IPS-18c (cell line): Measurements from ENCODE around the gene THY1.
"Not testable (repeated sequence)": the region's sequence is repeated elsewhere in the genome, so short reads cannot be mapped to it uniquely, and the experiment has no call there.

ENCODE experiments used
- H3K4me3 ChIP-seq: 2 replicates; pipeline ENCODE4 v1.7.0; 2013; ENCODE audit warnings: low read depth, mild to moderate bottlenecking, low read length, moderate library complexity; ENCODE audit not compliant: insufficient read depth
- H3K9me3 ChIP-seq: one replicate; pipeline ENCODE4 v1.6.1; 2013; ENCODE audit warnings: mild to moderate bottlenecking, low read length, moderate library complexity; ENCODE audit not compliant: control insufficient read depth, insufficient read depth

Gene THY1

GRCh38 chr11:119422809-119423508 lies at the start of gene THY1:
Gene THY1 (minus strand): TSS chr11:119423172. CDS start chr11:119420905, 2,267 bp downstream.
- no peaks in the 10 kb centered on the region for H3K9me3 ChIP-seq

GRCh38 chr11:119472186-119472855 lies 49.3 kb upstream of the THY1 start:
- Histone ChIP-seq H3K4me3 (no peak overlapping the region), H3K9me3 (no peaks in the 10 kb centered on the region)

More at GRCh38 chr11:119422809-119423508, at the start of gene THY1:
- H3K4me3 ChIP-seq = peak within 1 kb of the TSS; percentile 90

DNA sequence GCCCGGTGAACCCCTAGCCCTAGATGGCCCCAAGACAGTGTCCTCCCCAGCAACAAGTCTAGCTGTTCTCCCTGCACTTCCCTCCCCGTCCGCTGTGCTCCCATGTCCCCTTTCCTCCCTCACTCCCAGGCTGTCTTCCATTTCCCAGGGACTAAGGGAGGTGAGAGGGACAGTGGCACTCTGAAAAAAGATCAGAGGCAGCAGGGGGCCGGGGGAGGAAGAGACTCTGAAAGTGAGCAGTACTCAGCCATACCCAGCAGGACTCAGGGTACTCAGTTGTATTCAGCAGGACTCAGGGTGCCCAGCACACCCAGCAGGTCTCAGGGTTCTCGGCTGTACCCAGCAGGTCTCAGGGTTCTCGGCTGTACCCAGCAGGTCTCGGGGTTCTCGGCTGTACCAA lies 48.4 kb upstream of the THY1 start:
- Histone ChIP-seq H3K9me3 (no peaks in the 10 kb centered on the region), H3K4me3 (no peak overlapping the region)

GRCh38 chr11:119470317-119471291 lies 47.6 kb upstream of the THY1 start:
- no peaks in the 10 kb centered on the region for H3K9me3 ChIP-seq
- no peak overlapping the region for H3K4me3 ChIP-seq

GRCh38 chr11:119469506-119469905 lies 46.5 kb upstream of the THY1 start:
- no peaks in the 10 kb centered on the region for H3K9me3 ChIP-seq
- no peak overlapping the region for H3K4me3 ChIP-seq

- H3K4me3 ChIP-seq = no peak overlapping the region
- no peaks in the 10 kb centered on the region for H3K9me3 ChIP-seq
These were observed 45.5 kb upstream of the THY1 start for GRCh38 chr11:119468511-119468910.

GRCh38 chr11:119461229-119461963 lies 38.4 kb upstream of the THY1 start:
- H3K9me3 ChIP-seq = no peaks in the 10 kb centered on the region
- H3K4me3 ChIP-seq = no peak overlapping the region

DNA sequence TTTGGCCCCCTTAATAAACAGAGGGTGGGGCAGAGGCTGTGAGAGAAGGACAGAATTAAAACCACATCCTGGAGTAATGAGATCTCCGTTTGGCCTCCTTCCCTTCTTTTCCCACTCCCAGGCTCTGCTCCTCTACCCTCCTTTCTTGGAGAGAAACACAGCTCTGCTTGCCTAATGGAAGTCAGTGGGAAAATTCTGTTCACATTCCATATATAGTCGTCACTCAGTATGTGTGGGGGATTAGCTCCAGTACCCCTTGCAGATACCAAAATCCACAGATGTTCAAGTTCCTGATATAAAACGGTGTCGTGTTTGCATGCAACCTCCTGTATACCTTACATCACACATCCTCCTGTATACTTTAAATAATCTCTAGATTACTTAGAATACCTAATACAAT lies 37.6 kb upstream of the THY1 start:
- no peak overlapping the region for H3K4me3 ChIP-seq
- H3K9me3 ChIP-seq = no peaks in the 10 kb centered on the region

DNA sequence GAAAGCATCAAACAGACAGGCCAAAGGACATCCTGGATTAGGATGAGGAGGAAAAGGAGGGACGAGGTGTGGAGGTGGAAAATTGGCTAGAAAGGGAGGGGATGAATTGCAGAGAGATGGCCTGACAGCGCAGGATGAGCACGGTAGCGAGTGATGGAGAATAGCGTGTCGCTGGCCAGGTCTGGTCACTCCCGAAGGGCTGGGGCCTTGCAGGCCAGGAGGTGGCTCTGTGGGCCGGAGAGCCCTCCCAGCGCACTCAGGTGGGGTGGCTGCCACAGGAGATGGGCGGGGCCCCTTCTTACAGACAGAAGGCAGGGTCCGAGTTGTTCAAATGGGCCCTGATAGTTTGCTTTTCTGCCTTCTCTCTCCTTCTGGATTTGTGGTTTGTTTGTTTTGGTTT lies 37.1 kb upstream of the THY1 start:
- no peaks in the 10 kb centered on the region for H3K9me3 ChIP-seq
- H3K4me3 ChIP-seq = no peak overlapping the region

- no peak overlapping the region; the same call in 1 of the 2 replicates for H3K4me3 ChIP-seq
- no peaks in the 10 kb centered on the region for H3K9me3 ChIP-seq
These were observed 36.5 kb upstream of the THY1 start for GRCh38 chr11:119459293-119459976.

DNA sequence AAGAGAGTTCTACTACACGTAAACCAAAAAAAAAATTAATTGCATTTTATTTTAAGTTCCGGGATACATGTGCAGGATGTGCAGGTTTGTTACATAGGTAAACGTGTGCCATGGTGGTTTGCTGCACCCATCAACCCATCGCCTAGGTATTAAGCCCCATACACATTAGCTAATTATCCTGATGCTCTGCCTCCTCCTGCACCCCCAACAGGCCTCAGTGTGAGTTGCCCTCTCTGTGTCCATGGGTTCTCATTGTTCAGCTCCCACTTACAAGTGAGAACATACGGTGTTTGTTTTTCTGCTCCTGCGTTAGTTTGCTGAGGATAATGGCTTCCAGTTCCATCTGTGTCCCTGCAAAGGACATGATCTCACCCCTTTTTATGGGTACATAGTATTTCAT lies 32.7 kb upstream of the THY1 start:
- not testable (repeated sequence) for H3K4me3 ChIP-seq, H3K9me3 ChIP-seq

DNA sequence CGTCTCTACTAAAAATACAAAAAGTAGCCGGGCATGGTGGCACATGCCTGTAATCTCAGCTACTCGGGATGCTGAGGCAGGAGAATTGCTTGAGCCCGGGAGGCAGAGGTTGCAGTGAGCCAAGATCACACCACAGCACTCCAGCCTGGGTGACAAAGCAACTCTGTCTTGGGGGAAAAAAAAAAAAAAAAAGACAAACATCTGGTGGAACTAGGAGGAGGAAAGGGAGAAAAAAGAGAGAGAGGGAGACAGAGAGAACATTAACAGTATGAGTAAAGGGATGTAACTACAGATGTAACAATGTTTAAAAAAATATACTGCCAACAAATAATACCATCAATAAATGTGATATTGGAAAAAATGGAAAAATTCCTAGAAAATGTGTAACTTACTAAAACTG lies 32.3 kb upstream of the THY1 start:
- H3K9me3 ChIP-seq, H3K4me3 ChIP-seq: not testable (repeated sequence)

- Histone ChIP-seq H3K4me3 (no peak overlapping the region), H3K9me3 (no peaks in the 10 kb centered on the region)
These were observed 30.9 kb upstream of the THY1 start for GRCh38 chr11:119453881-119454280.

- H3K9me3 ChIP-seq = no peaks in the 10 kb centered on the region
- no peak overlapping the region for H3K4me3 ChIP-seq
These were observed 27.8 kb upstream of the THY1 start for GRCh38 chr11:119450590-119451326.

- Histone ChIP-seq H3K4me3 (no peak overlapping the region), H3K9me3 (no peaks in the 10 kb centered on the region)
These were observed 26.5 kb upstream of the THY1 start for GRCh38 chr11:119449498-119449897.

- Histone ChIP-seq H3K4me3 (no peak overlapping the region), H3K9me3 (no peaks in the 10 kb centered on the region)
These were observed 25.4 kb upstream of the THY1 start for GRCh38 chr11:119448380-119448779.
